Fibroblast of lung (primary cell): ENCODE results near the gene INIP.

Experiments
- EZH2 ChIP-seq: IDR thresholded peaks from 2 replicates; pipeline ENCODE4 v1.5.1; 2012; ENCODE audit warnings: low read length, control low read depth, mild to moderate bottlenecking; ENCODE audit errors: missing control alignments
- TF ChIP-seq, protein P1 (sequence below), 2 donors: IDR thresholded peaks in 1 of 2; conservative IDR thresholded peaks in 1 of 2; 1 replicate in 1 of 2; 2 replicates in 1 of 2; pipeline ENCODE4 v1.5.1; 2011 to 2012; ENCODE audit warnings: low read length in 2 of 2, control low read depth in 1 of 2, inconsistent platforms in 1 of 2, low read depth in 1 of 2, mild to moderate bottlenecking in 1 of 2

DNA sequence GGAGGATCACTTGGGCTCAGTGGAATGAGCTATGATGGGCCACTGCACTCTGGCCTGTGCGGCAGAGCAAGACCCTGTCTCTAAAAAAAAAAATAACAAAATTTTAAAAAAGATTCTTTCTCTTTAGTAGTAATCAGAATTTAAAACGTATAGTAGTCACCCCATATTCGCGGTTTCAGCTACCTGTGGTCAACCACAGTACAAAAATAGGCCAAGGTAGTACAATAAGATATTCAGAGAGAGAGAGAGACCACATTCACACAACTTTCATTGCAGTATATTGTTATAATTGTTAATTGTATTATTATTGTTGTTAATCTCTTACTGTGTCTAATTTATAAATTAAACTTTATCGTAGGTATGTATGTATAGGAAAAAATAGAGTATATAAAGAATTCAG lies 18.7 kb downstream of the INIP start:
- no peak for TF ChIP-seq EZH2
- TF ChIP-seq, protein P1, sequence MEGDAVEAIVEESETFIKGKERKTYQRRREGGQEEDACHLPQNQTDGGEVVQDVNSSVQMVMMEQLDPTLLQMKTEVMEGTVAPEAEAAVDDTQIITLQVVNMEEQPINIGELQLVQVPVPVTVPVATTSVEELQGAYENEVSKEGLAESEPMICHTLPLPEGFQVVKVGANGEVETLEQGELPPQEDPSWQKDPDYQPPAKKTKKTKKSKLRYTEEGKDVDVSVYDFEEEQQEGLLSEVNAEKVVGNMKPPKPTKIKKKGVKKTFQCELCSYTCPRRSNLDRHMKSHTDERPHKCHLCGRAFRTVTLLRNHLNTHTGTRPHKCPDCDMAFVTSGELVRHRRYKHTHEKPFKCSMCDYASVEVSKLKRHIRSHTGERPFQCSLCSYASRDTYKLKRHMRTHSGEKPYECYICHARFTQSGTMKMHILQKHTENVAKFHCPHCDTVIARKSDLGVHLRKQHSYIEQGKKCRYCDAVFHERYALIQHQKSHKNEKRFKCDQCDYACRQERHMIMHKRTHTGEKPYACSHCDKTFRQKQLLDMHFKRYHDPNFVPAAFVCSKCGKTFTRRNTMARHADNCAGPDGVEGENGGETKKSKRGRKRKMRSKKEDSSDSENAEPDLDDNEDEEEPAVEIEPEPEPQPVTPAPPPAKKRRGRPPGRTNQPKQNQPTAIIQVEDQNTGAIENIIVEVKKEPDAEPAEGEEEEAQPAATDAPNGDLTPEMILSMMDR (conservative IDR thresholded peaks at IDR 0.05 in 1 of 2, IDR thresholded peaks at IDR 0.05 in 1 of 2; ENCODE audit: low read depth in 1 of 2, low read length in 2 of 2), result no peak
